DND-41 (cell line): ENCODE measurements around the gene APH1B.

Source experiments
- CTCF ChIP-seq: IDR thresholded peaks from 2 replicates; pipeline ENCODE4 v1.5.1; 2012; ENCODE audit warnings: borderline replicate concordance, low read length, moderate library complexity, mild to moderate bottlenecking; ENCODE audit not compliant: poor library complexity, severe bottlenecking; ENCODE audit errors: extremely low read depth
- EZH2 ChIP-seq: IDR thresholded peaks from 3 replicates; pipeline ENCODE4 v1.6.1; 2012; ENCODE audit warnings: borderline replicate concordance, low read depth, mild to moderate bottlenecking, moderate library complexity, low read length, inconsistent platforms; ENCODE audit not compliant: severe bottlenecking

GRCh38 chr15:63264688-63265293 is 12.6 kb upstream of the APH1B start:
- TF ChIP-seq CTCF (no peak), EZH2 (no peak)
